HK-2 (cell line): ENCODE data around the gene XXYLT1.
"Not testable (repeated sequence)": the region's sequence is repeated elsewhere in the genome, so short reads cannot be mapped to it uniquely, and the experiment has no call there.

ENCODE experiments used
- DNase-seq: peaks from one replicate; pipeline ENCODE4 v3.0.0-alpha.2; 2018; ENCODE audit not compliant: unreplicated experiment

The XXYLT1 gene

DNA sequence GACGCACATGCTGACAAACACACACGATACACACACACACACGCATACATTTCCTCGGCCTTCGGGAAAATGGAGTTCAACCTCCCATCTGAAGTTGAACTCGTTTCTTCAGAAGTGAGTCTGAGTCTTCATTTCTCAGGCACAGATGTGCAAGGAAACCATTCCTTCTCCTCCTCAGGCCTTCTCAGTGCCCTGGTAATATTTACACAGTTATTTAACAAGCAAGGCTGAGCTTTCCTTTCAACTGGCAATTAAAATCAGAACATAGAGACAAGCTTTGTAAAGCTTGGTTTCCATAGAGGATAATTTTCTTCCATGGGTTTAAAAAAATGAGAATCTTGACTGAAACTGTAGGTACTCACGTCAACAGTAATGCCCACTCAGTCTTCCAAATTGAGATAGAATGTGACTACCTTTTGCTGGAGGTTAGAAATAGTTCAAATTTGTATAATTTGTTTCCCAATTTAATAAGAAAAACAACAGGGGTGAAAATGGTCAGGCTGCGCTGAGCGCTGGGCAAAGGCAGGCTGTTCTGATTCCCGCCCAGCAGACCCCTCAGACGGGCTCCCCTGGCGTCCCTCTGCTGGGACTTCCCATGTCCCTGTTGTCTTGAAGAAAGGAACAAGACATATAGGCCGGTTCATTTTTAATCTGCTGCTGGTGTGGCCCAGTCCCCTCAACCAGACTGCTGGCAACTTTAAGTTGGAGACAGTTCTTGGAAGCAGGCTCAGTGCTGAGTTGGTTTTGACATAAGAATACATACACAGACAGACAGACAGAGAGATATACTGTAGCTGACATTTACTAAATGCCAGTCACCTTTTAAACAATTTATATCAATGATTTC, 174.3 kb downstream of the XXYLT1 start:
- DNase-seq: no peak

DNA sequence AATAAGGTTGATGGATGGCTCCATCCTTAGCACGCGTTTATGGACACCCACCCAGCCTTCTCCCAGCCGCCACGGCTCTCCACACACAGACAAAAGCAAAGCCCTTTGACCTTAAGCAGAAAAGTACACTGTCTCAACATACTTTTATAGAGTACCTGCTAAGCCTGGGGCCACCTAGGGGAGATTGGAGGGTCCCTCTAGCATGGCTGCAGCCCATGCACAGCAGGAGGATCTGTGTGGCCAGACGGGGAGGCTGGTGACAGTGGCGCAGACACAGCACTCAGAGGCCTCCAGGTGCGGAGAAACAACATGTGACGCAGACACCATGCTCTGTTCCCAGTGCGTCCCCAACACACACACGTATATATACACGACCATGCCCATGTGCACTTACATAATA, 174.9 kb downstream of the XXYLT1 start:
- DNase-seq: no peak

DNA sequence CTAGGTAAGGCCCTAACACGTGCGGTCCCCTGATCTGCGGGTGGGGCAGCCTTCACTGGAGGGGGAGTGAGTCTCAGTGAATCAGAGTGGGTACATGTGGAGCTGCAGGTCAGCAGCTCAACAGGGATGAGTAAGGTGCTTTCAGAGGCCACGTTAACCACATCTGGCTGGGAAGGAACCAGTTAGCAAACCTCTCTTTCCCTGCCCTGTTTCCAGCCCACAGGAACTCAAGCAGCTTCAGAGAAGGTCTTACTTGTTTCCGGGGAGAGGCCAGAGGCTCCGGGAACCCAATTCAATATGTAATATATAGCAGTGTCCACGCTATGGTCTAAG, 175.3 kb downstream of the XXYLT1 start:
- peak; percentile 23 for DNase-seq

DNA sequence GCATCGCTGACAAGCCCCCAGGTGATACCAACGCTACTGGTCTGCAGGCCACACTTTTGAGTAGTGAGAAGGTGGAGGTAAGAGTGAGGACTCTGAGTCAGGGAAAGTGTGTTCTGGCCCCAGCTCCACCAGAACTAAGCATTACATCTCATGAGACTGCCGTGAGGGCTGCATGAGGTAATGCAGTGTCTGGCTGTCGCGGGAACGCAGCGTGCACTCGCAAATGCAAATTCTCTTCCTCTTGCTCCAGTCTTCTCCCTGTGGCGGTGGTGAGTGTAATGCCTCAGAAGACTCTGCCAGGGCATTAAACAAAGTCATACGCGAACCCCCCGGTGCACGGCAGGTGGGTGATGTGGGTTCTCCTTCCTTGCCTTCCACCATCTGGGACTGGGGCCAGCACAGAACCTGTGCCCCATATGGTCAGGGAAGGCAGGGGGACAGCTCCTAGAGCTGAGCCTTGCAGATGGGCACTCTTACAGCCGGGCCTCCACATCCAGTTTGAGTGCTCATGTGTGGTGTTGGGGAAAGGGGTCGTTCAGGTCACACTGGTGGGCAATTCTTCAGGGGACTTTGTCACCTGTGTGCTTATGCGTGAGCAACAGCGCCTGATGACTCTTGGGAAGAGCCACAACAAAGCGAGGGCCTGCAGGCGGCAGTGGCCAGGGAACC, 175.8 kb downstream of the XXYLT1 start:
- no peak for DNase-seq

DNA sequence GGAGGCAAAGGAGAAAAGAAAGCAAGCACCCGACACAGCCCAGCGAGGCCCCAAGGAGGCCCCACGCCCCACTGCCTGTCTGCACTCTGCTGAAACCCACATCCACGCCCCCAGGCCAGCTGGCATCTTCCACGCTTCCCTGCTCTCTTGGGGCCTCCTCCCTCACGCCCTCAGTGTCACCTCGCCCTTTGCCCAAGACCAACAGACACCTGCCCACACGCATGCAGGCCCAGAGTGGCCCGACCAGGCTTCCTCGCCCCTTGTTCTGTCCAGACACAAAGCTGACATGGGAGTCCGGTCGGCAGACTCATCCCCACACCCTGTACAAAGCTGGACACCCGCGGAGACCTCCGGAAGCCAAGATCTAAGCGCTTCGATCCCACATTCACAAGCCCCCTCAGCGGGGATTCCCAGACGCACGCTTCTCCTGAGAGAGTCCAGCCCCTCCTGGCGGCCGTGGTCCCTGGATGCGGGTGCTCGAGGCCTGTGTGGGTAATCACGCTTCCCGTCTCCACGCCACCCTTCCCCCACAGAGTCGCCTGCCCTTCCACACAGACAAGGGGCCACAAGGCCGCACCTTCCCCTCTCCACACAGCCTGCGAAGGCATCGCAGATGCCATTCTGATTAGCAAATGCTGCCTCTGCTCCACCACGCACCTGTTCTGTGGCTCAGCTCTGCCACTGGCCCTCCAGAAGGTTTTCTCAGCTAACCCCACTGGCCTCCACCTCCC, 176.6 kb downstream of the XXYLT1 start:
- DNase-seq: peak; percentile 38

DNA sequence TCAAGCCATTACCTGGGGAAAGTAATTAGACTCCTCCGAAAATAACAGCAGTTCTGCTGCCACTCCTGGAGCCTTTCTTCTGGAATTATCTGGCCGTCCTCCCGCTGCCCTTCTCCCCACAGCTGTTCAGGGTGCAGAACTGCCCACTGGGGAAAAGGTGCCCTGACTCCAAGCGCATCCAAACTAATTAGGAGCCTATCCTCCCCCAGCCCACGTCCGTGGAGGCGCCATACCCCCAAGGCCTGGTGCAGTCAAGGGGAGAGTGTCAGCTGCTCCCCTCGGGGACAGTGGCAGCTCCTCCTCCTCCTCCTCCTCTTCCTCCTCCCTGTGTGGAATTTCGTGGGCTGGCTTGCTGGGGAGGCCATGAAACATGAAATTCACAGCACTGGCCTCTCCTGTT, 177.2 kb downstream of the XXYLT1 start:
- DNase-seq: no peak

DNA sequence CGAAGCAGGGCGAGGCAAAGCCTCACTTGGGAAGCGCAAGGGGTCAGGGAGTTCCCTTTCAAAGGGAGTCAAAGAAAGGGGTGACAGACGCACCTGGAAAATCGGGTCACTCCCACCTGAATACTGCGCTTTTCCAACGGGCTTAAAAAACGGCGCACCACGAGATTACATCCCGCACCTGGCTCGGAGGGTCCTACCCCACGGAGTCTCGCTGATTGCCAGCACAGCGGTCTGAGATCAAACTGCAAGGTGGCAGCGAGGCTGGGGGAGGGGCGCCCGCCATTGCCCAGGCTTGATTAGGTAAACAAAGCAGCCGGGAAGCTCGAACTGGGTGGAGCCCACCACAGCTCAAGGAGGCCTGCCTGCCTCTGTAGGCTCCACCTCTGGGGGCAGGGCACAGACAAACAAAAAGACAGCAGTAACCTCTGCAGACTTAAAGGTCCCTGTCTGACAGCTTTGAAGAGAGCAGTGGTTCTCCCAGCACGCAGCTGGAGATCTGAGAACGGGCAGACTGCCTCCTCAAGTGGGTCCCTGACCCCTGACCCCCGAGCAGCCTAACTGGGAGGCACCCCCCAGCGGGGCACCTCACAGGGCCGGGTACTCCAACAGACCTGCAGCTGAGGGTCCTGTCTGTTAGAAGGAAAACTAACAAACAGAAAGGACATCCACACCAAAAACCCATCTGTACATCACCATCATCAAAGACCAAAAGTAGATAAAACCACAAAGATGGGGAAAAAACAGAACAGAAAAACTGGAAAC, 182.9 kb downstream of the XXYLT1 start:
- DNase-seq: not testable (repeated sequence)

DNA sequence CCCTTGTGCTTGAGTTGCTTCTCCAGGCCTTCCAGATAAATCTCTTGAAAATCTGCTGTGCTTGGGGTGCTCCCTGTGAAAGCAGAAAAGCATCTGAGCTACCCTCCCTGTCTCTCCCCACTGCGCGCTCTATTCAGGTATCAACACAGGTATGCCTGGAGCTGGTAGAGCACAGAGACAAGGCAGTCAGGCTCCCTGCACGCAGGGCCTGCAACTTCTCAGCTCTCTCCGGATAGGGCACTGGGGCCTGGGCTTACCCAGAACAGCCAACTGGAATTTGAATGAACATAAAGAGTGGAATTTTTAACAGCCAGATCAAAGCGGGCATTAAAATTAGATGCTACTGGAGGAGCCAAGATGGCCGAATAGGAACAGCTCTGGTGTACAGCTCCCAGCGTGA, 183.6 kb downstream of the XXYLT1 start:
- DNase-seq: no peak

DNA sequence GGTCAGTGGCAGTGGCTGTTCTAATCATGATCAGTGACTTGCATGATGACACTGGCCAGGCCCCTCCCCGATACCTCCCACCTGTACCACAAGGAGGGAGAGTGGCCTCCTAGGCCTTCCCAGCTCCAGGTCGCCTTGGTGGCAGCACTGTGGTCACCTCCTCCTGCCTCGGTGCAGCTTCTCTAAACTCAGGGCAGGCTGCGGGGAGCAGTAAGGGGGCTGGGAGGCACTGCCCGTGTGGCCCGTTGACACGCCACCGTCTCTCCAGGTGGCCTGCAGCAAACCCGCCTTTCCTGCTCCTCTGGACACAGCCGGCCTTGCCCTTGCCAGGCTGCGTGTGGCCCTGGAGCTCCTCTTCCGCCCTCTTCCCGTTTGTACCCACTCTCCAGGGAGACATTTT, 184.1 kb downstream of the XXYLT1 start:
- DNase-seq: no peak

DNA sequence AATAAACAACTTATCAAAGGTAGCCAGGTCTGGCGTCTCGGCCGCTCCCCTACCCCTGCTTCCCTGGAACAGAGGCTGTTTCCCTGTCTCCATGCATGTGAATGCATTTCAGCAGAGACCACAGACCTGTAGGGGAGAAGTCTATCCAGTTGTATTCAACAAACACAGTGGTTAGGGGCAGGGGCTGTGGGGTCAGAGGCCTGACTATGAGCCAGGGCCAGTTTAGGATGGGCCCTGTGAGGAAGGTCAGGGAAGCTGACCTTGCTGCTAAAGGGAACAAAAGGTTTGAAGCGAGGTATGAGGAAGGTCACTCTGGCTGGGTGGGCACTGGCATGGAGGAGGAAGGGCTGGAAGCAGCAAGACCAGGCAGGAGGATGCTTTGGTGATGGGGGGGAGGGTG, 184.6 kb downstream of the XXYLT1 start:
- DNase-seq: no peak

DNA sequence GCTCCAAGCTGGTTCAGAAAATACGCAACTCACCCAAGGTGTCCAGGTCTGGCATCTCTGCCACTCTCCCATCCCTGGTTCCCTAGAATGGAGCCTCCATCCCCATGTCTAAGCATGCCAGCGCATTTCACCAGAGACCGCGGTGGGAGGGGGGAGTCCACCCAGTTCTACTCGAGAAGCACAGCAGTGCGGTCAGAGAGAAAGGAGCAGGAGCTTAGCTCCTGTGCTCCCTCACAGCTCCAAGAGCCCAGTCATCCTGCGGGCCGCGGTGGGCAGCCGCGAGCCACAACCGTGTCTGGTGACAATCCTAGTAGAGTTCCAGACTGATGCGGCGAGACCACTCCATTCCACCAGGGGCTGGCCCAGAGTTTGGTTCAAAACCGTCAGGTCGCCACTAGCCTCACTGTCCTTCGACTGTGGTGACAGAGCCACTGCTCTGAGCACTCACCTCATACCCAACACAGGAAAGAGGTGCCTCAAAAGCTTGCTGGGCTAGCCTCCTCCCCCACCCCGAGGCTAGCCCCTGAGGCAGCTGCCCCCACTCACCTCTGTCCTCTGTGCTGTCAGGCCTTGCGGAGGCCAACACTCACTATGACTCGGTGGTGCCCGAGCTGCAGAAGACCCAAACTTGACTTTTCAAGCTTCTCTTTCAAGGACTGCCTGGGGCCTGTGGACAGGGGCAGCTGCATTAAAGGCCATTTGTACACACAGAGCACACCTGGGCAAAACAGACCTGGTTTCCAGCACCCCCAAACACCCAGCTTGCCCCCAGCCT, 185.4 kb downstream of the XXYLT1 start:
- DNase-seq: no peak

DNA sequence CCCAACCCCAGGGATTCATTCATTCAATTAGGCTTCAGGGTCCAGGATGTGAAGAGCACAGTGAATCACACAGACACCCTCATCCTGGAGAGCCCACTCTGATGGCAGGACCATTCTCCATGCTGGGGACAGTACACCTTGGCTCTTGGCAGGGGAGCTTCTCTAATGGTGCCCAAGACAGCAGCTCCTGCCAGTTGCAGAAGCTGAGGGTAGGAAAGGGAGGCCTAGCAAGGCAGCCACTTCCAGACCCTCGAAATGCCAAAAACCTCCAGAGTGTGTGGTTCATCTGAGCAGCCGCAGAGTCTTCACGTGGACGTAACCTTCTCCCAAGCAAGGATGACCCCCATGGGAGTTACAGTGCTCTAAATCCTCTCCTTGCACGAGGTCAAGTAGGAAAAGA, 186.2 kb downstream of the XXYLT1 start:
- no peak for DNase-seq

DNA sequence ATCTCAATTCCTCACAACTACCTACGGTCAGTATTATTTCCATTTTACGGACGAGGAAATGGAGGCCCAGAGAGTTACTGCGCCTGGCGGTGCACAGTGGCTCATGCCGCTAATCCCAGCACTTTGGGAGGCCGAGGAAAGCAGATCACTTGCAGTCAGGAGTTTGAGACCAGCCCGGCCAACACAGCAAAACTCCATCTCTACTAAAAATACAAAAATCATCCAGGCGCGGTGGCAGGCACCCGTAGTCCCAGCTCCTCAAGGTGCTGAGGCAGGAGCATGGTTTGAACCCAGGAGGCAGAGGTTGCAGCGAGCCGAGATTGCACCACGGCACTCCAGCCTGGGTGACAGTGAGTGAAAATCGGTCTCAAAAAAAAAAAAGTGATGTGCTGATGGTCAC, 187.3 kb downstream of the XXYLT1 start:
- DNase-seq: no peak

DNA sequence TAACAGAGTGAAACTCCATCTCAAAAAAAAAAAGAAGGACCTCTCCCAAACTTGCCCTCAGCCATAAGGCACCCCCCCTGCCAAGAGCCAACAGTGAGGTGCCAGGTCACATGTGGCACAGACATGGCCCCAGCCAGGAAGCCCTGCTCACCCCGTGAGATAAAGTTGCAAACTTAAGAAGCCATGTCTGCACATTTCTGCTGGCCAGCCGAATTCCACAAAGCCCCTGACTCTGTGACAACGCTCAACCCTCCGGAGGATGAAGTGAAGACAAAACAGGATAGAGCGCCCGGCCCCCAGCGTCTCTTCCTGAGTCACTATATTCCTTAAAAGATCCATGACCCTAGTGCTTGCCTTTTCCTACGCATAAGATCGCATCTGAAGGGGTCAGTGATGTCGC, 188.1 kb downstream of the XXYLT1 start:
- DNase-seq: no peak

DNA sequence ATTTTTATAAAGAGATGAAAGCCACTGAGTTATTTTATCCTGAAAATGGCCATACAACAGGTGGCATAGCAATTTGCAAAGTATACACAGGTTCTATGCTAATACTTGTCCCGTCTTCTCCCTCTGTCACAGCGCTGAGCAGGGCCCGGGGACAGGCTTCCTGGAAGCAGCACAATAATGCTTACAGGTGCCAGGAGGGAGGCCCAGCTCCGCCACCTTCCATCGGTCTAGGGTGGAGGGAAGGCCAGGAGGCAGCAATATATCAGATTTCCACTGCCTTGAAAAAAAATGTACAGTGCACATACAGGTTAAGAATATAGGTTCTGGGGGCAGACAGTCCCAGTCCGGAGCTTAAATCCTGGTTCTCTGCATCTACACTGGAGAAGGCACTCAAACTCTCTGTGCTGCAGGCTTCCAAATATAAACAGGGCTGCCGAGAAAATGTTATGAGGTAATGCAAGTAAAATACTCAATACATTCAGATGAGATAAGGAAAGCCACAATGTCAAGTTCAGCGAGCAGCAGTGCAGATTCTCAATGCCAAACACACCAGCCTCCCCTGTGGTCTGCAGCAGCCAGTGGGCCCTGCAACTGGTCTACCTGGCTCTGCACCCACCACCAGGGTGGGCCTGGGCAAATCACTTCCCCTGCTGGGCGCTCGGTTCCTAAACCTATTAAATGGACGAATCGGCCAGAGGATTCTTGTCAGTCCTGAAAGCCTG, 189.6 kb downstream of the XXYLT1 start:
- no peak for DNase-seq

DNA sequence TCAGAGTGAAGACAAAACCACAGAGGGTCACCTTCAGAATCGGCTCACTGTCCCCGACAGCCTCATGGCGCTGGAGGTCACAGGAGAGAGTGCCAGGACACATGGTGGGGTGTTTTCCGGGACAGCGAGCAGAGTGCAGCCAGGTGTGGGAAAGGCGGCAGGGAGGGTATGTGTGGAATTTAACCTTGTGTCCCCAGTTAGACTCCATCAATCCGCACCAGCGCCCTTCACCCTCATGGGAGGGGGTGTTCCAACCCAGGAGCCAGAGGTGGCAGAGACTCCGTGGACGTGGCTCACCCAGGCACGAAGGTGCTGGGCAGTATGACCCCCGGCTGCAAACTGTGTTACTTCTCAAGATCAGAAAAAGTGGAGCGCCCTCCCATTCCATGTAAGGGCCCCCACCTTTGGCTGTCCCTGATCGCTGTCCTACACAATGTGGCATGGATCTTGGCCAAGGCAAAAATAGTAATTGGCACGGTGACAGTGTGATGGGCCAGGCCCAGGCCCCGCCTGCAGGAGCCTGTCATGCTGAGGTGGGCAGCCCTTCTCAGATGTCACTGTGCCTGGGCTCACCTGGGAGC, 190.3 kb downstream of the XXYLT1 start:
- DNase-seq: peak; percentile 45

DNA sequence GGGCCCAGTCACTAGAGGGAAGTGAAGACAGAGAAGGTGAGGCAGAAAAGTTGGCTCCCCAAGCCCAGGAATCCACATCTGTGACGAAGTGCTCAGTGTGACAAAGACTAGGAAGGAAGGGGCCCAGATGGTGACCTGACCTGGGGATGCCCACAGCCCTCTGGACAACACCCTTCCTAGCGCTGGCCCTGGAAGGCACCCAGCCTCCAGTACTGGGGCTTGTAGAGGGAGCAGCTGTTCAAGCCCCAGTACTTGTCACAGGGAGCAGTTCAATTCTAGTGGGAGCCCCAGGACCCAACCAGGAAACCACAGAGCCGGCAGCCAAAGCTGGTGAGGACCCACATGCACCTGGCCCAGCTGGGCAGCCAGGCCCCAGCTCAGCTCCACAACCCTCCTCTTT, 190.8 kb downstream of the XXYLT1 start:
- peak; percentile 10 for DNase-seq

DNA sequence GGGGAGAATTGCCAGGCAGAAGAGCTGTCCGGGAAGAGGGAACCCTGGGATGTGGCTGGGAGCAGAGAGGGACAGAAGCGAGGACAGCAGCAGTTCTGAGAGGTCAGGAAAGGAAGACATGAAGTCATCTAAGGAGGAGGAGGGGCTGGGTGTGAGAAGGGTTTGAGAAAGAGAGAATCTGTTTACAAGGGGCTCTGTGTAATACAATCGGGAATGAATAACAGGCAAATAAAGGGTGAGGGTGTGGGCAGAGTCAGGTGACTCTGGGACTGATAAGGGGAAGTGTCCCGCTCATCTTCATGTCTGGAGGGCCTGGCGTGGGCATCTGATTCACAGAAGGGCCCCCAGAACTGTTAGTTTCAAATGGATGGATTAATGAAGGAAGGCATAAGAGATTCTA, 191.3 kb downstream of the XXYLT1 start:
- no peak for DNase-seq

DNA sequence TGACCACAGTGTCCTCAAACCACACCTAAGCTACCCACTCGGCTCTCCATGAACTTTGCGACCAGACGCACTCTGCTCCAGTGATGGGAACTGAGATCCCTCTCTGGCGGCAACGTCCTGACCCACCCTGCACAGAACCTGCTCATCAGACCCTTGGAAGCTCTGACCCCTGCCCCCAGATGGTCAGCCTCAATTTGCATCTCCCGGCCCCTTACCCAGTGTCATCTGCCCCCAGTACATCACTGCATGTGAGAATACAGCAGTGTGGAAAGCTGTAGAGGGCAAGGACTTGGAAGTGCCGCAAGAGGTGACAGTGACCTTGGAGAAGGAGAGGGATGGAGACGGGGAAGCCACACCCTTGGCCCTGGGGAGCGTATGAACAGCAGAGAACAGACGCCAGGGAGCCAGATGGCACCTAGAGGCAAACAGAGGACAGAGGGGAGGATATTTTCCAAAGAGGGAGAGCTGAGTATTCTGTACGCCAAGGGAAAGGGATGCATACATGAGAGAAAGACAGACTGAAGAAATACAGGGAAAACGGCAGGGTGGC, 192.0 kb downstream of the XXYLT1 start:
- no peak for DNase-seq
